ENCODE measurements around the gene BTBD2. TPM values are rescaled to one million over a fixed set of nuclear protein-coding genes. Genes with fewer than 3 reads are reported as not detected.

The BTBD2 gene
- total and polyA plus RNA-seq, 2 of the 13 experiments (the other 11 are each of a cell fraction or from before 2014, with no cell fraction given) = 28.1 to 45.3 TPM

GRCh38 chr19:1953037-1953436, 62.5 kb downstream of the BTBD2 start:
- H3K27ac ChIP-seq (ENCODE audit: extremely low read length, insufficient read depth, low read length) = no peak overlapping the region
- H3K27me3 ChIP-seq (ENCODE audit: control insufficient read depth in 1 of 2, insufficient read depth in 2 of 2, low read length in 2 of 2) = no peaks in the 10 kb centered on the region
- peaks cover 52% of the 10 kb centered on the region for H3K79me2 ChIP-seq (ENCODE audit: insufficient read depth, low read length)
- no peak overlapping the region for H2AFZ ChIP-seq (ENCODE audit: low read length)
- no peak overlapping the region for H3K4me3 ChIP-seq (replicated peaks in 1 of 3; ENCODE audit: insufficient read depth in 1 of 3, low read depth in 2 of 3, low read length in 3 of 3)
- in situ Hi-C loops (cut with HindIII; ENCODE audit: extremely low pct_ligation_motif_present, low pct_unique_long_range_greater_than_20kb) = no loop called here
- ATAC-seq = no peak
- no TSS peak for BruUV-seq (replicated peaks)
- peaks cover 7 to 18% of the 10 kb centered on the region in 2 experiments; a peak in 3 of 5 replicates for H3K36me3 ChIP-seq (replicated peaks in 1 of 2; ENCODE audit: control insufficient read depth in 1 of 2, insufficient read depth in 2 of 2, low read length in 2 of 2)
- H3K4me2 ChIP-seq (ENCODE audit: low read depth, low read length) = no peak overlapping the region
- FAIRE-seq = no peak
- no peak overlapping the region for H3K9ac ChIP-seq (ENCODE audit: insufficient read depth, low read depth, low read length)
- intact Hi-C loops (cut with micrococcal nuclease; ENCODE audit: unreplicated experiment) = no loop called here
- no peaks in the 10 kb centered on the region for H3K9me3 ChIP-seq (ENCODE audit: low read length)
- TF ChIP-seq SMYD3 (CRISPR knock-in tag; IDR thresholded peaks at IDR 0.05) (no peak), DPF2 (CRISPR knock-in tag; IDR thresholded peaks at IDR 0.05; ENCODE audit: borderline replicate concordance, low read depth) (no peak), ZNF639 (CRISPR knock-in tag; conservative IDR thresholded peaks at IDR 0.05) (no peak), RFXAP (CRISPR knock-in tag; IDR thresholded peaks at IDR 0.05; ENCODE audit: borderline replicate concordance) (no peak)
- no peak for DNase-seq (ENCODE audit: low spot score)
- H3K4me1 ChIP-seq (ENCODE audit: insufficient read depth, low read length) = no peaks in the 10 kb centered on the region
- ChIA-PET POLR2A (no interaction called here), CTCF (ENCODE audit: low intra/inter-chr PET ratio, low total read pairs) (no interaction called here)
- peaks cover 39% of the 10 kb centered on the region; the same call in 1 of the 2 replicates for H4K20me1 ChIP-seq (ENCODE audit: insufficient read depth, low read length)
- 96% methylated on average over 14 of the region's 19 CpGs for WGBS (ENCODE audit: low lambda C conversion rate)

GRCh38 chr19:1952635-1953034, 62.9 kb downstream of the BTBD2 start:
- H3K4me1 ChIP-seq (ENCODE audit: insufficient read depth, low read length) = no peaks in the 10 kb centered on the region
- H3K9ac ChIP-seq (ENCODE audit: insufficient read depth, low read depth, low read length) = no peak overlapping the region
- peaks cover 7 to 18% of the 10 kb centered on the region in 2 experiments; a peak in 3 of 5 replicates for H3K36me3 ChIP-seq (replicated peaks in 1 of 2; ENCODE audit: control insufficient read depth in 1 of 2, insufficient read depth in 2 of 2, low read length in 2 of 2)
- no peak for ATAC-seq
- BruUV-seq (replicated peaks) = no TSS peak
- WGBS (ENCODE audit: low lambda C conversion rate) = 96% methylated on average over 21 of the region's 21 CpGs
- H3K9me3 ChIP-seq (ENCODE audit: low read length) = no peaks in the 10 kb centered on the region
- no peak overlapping the region for H2AFZ ChIP-seq (ENCODE audit: low read length)
- no peak for FAIRE-seq
- H3K27ac ChIP-seq (ENCODE audit: extremely low read length, insufficient read depth, low read length) = no peak overlapping the region
- H3K27me3 ChIP-seq (ENCODE audit: control insufficient read depth in 1 of 2, insufficient read depth in 2 of 2, low read length in 2 of 2) = no peaks in the 10 kb centered on the region
- POLR2A ChIA-PET = no interaction called here
- CTCF ChIA-PET (ENCODE audit: low intra/inter-chr PET ratio, low total read pairs) = no interaction called here
- no peak overlapping the region for H3K4me3 ChIP-seq (replicated peaks in 1 of 3; ENCODE audit: insufficient read depth in 1 of 3, low read depth in 2 of 3, low read length in 3 of 3)
- DNase-seq (ENCODE audit: low spot score) = no peak
- intact Hi-C loops (cut with micrococcal nuclease; ENCODE audit: unreplicated experiment) (no loop called here), in situ Hi-C loops (cut with HindIII; ENCODE audit: extremely low pct_ligation_motif_present, low pct_unique_long_range_greater_than_20kb) (no loop called here)
- H3K4me2 ChIP-seq (ENCODE audit: low read depth, low read length) = no peak overlapping the region
- H3K79me2 ChIP-seq (ENCODE audit: insufficient read depth, low read length) = peaks cover 56% of the 10 kb centered on the region
- peaks cover 42% of the 10 kb centered on the region; the same call in 1 of the 2 replicates for H4K20me1 ChIP-seq (ENCODE audit: insufficient read depth, low read length)
- TF ChIP-seq SP140L (CRISPR knock-in tag; IDR thresholded peaks at IDR 0.05; ENCODE audit: borderline replicate concordance) (no peak), CBFB (CRISPR knock-in tag; IDR thresholded peaks at IDR 0.05) (no peak), ZNF253 (CRISPR knock-in tag; IDR thresholded peaks at IDR 0.05; ENCODE audit: borderline replicate concordance) (no peak), NRL (CRISPR knock-in tag; IDR thresholded peaks at IDR 0.05; ENCODE audit: borderline replicate concordance) (no peak), NFKBIZ (CRISPR knock-in tag; IDR thresholded peaks at IDR 0.05) (no peak), ZNF737 (CRISPR knock-in tag; IDR thresholded peaks at IDR 0.05; ENCODE audit: borderline replicate concordance) (no peak), ZNF382 (CRISPR knock-in tag; IDR thresholded peaks at IDR 0.05; ENCODE audit: borderline replicate concordance) (no peak), KMT2B (CRISPR knock-in tag; IDR thresholded peaks at IDR 0.05) (no peak), ZNF281 (CRISPR knock-in tag; IDR thresholded peaks at IDR 0.05; ENCODE audit: borderline replicate concordance) (no peak), ZNF501 (CRISPR knock-in tag; IDR thresholded peaks at IDR 0.05) (no peak), TEF (CRISPR knock-in tag; IDR thresholded peaks at IDR 0.05) (no peak)

All from HepG2 (cell line).